HG03457 (cell line): Measurements from ENCODE around the gene GALM.
"Not testable (repeated sequence)": the region's sequence is repeated elsewhere in the genome, so short reads cannot be mapped to it uniquely, and the experiment has no call there.

Experiments used
- ATAC-seq: cut with Tn5 transposase; IDR thresholded peaks from one replicate; pipeline ENCODE4 v1.9.1; 2021; ENCODE audit warnings: moderate number of reproducible peaks; ENCODE audit not compliant: unreplicated experiment

GALM gene

GRCh38 chr2:38665854-38666555 lies at the start of gene GALM:
GALM (plus strand) TSS chr2:38666114; CDS start chr2:38666162, 48 bp downstream.
- ATAC-seq, result no peak

- no peak for ATAC-seq
Measured at GRCh38 chr2:38617301-38617700, 48.6 kb upstream of the GALM start.

GRCh38 chr2:38619458-38620164 lies 46.3 kb upstream of the GALM start:
- ATAC-seq, result no peak

DNA sequence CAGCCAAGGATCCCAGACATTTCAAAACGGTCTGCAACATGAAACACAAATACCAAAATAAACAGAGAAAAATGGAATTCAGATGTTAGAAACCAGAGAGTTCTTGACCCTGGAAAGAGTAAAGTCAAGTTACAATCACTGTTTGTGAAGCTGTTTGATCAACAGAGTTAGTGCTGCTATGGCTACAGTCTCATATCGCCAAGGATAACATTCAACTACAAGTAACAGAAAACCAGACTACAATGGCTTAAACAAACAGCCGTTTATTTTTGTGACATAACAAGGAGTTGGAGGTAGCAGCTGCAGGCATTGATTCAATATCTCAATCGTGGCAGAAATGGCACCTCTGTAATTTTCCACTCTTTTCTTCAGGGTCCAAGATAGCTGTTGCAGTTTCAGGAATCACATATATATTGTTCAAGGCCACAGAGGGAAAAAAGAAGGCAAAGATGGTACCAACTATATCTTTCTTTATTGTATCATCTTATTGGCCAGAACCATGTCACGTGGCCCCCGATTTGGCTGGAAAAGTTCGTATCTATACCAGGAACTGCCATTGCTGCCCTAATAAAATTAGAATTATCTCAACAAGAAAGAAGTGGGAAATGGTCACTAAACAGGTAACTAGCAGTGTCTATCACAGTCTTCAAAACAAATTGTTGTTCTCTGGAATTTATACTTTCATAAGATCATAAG lies 45.5 kb upstream of the GALM start:
- no peak for ATAC-seq

DNA sequence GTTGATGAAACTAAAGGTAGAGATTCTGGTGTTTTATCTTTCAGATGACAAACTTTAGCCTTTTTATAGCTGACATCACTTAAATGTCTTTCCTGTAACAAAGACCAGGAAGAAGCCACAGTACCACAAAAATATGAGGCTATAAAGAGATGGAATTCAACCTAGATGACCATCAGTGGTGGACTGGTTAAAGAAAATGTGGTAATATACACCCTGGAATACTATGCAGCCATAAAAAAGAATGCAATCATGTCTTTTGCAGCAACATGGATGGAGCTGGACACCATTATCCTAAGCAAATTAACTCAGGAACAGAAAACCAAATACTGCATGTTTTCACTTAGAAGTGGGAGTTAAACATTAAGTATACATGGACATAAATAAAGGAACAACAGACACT lies 44.9 kb upstream of the GALM start:
- ATAC-seq, result no peak

GRCh38 chr2:38622210-38622609 lies 43.7 kb upstream of the GALM start:
- ATAC-seq, result no peak

DNA sequence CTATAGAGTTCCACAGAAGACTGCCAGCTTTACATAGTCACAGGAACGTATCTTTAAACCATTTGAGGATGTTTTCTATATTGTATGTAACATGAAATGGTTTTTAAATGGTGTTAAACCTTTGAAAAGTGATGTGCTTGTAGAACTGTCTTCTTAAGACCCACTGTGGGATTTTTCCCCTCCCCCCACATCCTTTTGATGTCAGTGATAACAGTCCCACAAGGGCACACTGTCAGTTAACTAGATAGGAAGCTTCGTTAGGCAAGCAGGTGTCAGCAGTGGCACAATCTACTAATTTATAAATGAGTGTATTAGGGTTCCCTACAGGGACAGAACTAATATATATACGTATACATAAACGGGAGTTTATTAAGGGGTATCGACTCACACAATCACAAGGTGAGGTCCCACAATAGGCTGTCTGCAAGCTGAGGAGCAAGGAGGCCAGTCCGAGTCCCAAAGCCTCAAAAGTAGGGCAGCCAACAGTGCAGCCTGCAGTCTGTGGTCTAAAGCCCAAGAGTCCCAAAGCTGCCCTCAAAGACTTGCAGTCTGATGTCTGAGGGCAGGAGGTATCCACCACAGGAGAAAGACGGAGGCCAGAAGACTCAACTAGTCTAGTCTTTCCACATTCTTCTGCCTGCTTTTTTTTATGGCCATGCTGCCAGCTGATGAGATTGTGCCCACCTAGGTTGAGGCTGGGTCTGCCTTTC lies 39.4 kb upstream of the GALM start:
- ATAC-seq, result no peak

DNA sequence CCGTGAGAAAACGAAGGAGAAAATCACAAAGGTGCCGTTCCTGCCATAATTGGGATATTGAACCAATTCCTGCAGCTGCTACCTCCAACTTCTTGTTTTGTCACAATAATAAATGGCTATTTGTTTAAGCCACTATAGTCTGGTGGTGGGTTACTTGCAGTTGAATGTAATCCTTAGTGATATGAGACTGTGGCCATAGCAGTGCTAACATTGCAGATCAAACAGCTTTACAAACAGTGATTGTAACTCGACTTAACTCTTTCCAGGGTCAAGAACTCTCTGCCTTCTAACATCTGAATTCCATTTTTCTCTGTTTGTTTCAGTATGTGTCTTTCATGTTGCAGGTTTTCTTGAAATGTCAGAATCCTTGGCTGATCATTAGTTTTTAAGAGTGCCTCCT lies 38.5 kb upstream of the GALM start:
- ATAC-seq, result no peak

DNA sequence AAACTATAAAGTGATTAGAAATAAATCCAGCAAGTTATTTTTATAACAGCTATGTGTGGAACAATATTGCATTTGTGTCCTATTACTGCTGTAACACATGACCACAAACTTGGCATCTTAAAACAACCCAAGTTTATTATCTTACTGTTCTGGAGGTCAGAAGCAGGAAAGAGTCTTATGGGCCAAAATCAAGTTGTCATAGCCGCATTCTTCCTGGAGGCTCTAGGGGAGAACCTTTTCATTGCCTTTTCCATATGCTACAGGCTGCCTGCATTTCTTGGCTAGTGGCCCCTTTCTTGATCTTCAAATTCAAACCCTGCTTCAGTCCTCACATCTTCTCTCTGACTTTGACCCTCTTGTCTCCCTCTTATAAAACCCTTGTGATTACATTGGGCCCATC lies 36.2 kb upstream of the GALM start:
- ATAC-seq, result no peak

DNA sequence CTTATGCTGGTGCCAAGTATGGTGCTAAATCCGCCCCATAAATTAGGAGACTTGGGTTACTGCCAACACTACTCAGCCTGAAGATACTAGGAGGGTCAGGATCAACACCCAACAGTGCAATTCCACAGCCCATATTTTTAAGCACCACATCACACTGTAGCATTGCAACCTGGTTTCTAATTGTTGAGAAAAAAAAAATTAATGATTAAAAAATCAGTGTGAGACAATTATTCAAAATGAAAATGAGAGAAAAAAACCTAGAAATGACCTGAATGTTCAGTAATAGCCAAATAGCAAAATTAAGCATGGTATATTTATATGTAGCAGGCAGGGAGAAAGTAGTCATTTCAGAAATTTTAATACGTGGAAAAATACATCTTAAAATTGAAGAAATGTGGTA lies 33.9 kb upstream of the GALM start:
- ATAC-seq, result no peak

- no peak for ATAC-seq
Measured at GRCh38 chr2:38632980-38633379, 32.9 kb upstream of the GALM start.

- no peak for ATAC-seq
Measured at GRCh38 chr2:38633895-38634294, 32.0 kb upstream of the GALM start.

- ATAC-seq, result peak; percentile 70
Measured at GRCh38 chr2:38634684-38635083, 31.2 kb upstream of the GALM start.

DNA sequence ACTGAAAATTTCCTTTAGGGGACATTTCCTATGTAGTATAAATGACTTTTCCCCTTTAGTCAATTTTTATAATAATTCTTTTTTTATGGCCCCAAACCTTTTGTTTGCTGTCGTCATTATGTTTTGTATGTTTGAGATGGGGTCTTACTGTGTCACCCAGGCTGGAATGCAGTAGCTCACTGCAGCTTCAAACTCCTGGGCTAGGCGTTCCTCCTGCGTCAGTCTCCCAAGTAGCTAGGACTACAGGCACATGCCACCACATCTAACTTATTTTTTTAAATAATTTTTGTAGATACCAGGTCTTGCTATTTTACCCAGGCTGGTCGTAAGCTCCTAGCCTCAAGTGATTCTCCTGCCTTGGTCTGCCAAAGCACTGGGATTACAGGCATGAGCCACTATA lies 30.8 kb upstream of the GALM start:
- no peak for ATAC-seq

GRCh38 chr2:38636069-38636468 lies 29.8 kb upstream of the GALM start:
- no peak for ATAC-seq

DNA sequence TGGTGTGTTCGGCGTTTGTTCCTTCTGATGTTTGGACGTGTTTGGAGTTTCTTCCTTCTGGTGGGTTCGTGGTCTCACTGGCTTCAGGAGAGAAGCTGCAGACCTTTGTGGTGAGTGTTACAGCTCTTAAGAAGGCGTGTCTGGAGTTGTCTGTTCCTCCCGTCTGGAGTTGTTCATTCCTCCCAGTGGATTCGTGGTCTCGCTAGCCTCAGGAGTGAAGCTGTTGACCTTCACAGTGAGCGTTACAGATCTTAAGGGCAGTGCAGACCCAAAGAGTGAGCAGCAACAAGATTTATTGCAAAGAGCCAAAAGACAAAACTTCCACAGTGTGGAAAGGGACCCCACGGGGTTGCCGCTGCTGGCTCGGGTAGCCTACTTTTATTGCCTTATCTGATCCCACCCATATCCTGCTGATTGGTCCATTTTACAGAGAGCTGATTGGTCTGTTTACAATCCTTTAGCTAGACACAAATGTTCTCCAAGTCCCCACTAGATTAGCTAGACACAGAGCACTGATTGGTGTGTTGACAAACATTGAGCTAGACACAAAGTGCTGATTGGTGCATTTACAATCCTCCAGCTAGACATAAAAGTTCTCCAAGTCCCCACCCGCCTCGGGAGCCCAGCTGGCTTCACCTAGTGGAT lies 23.4 kb upstream of the GALM start:
- not testable (repeated sequence) for ATAC-seq

GRCh38 chr2:38643021-38643671 lies 22.8 kb upstream of the GALM start:
- ATAC-seq, result no peak

DNA sequence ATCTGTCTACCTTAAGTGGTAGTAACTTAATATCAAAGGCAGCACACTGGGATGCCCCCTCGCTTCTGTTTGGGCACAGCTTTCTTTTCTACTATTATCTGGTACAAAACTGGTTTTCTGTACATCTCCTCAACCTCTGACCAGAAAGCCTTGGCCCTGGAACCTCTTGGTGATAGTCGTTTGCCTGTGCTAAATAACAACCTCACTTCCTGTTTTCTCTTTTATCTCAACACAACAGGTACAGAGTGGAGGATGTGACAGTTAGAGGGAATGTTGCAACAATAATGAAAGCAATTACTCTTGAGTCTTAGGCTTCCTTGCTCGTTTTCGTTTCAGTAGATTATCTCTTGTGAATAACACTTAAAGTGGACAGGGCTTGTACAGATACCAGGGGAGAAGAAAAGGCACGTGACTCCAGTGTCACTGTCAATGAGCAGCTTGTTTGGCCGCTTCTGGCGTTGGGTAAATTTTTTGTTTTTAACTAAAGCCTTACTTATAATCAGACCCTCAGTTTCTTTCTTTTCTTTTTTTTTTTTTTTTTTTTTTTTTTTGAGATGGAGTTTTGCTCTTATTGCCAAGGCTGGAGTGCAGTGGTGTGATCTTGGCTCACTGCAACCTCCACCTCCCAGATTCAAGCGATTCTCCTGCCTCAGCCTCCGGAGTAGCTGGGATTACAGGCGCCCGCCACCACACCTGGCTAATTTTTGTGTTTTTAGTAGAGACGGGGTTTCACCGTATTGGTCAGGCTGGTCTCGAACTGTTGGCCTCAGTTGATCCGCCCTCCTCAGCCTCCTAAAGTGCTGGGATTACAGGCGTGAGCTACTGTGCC lies 22.0 kb upstream of the GALM start:
- ATAC-seq, result not testable (repeated sequence)

DNA sequence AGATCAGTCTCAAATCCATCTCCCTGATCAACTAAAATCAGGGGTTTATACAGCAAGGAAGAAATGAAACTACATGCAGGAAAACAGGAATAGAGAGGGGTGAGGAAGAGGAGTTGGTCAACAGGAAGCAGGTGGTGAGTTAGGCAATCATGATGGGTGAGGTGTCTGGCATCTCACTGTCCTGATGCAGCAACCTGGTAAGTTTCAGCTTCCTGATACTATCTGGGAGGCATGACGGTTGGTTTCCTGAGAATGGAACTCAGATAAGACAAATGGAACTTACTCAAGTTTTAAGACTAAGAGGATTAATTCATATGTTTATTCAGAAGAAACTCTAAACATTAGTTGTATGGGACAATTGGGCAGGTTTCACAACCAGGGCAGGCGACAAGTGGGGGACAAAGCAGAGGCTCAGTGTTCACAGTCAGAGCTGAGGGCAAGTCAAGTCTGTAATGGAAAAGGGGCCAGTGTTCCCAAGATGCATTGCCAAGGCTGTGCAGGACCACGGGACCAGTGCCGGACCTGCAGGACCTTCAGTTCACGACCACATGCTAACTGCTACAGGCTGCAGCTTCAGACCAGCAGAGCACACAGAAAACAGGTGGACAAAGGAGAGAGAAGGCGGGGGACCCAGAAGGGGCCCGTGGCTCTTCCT lies 17.7 kb upstream of the GALM start:
- no peak for ATAC-seq
